Vagina (tissue), 2 donors: ENCODE measurements around the gene DENND2D.

Experiments used
- CTCF ChIP-seq, 3 experiments: fragments of 450-650 bp in 2 of 3; fragments of 200-600 bp in 1 of 3; sonication (generic) in 1 of 3; IDR thresholded peaks; one replicate each; pipeline ENCODE4 v1.5.1; 2017 to 2019; ENCODE audit warnings: antibody characterized with exemption in 3 of 3, mild to moderate bottlenecking in 2 of 3, moderate library complexity in 2 of 3
- POLR2A ChIP-seq, 2 donors: fragments of 450-650 bp; IDR thresholded peaks; one replicate each; pipeline ENCODE4 v1.6.1; 2017; ENCODE audit warnings: antibody characterized with exemption in 2 of 2, mild to moderate bottlenecking in 2 of 2, moderate library complexity in 2 of 2
- POLR2AphosphoS5 ChIP-seq, 2 donors: sonication (generic); formaldehyde crosslinking; IDR thresholded peaks; one replicate each; pipeline ENCODE4 v1.9.0; 2017; ENCODE audit warnings: antibody characterized with exemption in 2 of 2, mild to moderate bottlenecking in 2 of 2, low read depth in 1 of 2; ENCODE audit not compliant: insufficient read depth in 1 of 2

- no peak for TF ChIP-seq POLR2A (IDR thresholded peaks at IDR 0.05)
- no peak for TF ChIP-seq CTCF (IDR thresholded peaks at IDR 0.05)
- TF ChIP-seq POLR2AphosphoS5 (IDR thresholded peaks at IDR 0.05; ENCODE audit: insufficient read depth in 1 of 2, low read depth in 1 of 2): no peak
These were observed 58.0 kb downstream of the DENND2D start for GRCh38 chr1:111142356-111142975.
